GM12801 (cell line): ENCODE data around the gene OBSL1.

ENCODE experiments used
- CTCF ChIP-seq: IDR thresholded peaks from one replicate; pipeline ENCODE4 v1.5.1; 2011; ENCODE audit warnings: control low read depth; ENCODE audit not compliant: insufficient read length; ENCODE audit errors: extremely low read depth

The OBSL1 gene

DNA sequence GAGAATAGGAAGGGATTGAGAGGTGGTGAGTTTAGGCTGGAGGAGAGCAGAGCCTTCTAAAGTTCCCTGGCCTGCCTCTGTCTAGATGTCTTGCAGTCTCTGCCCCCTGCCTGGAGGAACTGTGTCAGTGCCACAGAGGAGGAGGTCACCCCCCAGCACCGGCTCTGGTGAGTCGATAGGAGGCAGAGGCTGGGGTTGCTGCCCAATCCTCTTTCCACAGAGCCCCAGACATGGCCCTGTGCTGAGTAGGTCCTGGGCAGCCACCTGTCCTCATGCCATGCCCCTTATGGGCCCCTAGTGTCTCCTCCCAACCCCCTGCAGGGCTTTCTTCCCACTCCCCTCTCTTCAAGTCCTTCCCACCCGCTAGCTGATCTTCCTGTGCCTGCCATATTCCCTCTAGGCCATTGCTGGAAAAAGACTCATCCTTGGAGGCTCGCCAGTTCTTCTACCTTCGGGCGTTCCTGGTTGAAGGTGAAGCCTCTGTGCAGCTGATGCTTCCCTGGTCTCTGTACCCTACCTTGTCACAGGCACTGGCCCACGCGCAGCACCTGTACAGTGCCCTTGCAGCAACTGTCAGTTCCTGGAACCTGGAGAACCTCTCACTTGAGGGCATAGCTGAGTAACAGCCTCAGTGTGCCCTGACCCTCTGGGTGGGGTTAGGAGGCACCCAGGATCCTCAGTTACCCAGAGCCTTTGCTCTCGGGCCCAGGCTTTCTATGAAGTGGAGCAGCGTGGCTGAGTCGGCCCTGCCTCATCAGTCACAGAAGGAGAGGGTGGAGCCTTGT, 42.9 kb upstream of the OBSL1 start:
- TF ChIP-seq CTCF, result no peak

DNA sequence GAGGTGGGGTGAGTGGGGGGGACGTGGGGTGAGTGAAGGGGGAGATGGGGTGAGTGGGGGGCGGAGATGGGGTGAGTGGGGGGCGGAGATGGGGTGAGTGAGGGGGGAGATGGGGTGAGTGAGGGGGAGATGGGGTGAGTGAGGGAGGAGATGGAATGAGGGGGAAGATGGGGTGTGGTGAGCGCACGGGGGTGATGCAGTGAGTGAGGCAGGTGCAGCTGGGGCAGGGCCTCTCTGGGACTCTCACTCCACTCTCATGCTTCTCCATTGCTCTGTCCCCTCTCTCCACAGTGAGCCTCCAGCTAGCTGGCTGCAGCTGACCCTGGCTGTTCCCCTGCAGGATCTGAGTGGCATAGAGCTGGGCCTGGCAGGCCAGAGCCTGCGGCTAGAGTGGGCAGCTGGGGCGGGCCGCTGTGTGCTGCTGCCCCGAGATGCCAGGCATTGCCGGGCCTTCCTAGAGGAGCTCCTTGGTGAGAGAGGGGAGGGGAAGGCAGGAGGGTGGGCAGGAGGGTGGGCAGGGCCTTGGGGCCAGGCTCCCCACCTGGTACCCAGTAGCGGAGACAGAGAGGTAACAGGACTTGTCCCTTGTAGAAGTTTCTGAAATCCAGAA, 42.2 kb upstream of the OBSL1 start:
- no peak for TF ChIP-seq CTCF

DNA sequence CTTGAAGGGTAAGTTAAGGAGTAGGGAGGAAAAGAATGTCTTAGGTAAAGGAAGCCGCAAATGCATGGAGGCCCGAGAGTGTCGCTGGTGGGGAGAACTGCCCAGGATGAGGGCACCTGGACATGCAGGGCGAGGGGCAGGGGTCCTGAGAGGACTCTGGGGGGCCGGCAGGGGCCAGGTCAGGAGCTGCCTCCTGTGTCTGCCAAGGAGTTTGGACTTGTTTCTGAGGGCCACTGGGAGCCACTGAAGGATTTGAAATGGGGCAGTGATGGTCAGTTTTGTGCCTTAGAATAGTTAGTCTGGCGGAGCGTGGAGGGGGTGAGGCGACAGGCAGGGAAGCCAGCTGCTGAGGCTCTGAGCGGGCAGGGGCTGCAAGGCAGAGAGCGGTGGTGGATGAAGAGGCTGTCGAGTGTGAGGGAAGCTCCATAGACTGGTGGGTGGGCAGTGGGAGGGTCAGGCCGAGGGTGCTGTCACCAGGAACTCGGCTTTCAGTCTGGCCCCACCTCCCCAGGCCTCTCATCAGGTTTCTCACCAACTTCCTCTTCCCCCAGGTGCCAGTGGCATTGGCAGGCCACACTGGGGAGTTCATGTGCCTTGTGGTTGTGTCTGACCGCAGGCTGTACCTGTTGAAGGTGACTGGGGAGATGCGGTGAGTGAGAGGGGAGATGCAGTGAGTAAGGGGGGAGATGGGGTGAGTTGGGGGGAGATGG, 41.4 kb upstream of the OBSL1 start:
- TF ChIP-seq CTCF, result no peak

DNA sequence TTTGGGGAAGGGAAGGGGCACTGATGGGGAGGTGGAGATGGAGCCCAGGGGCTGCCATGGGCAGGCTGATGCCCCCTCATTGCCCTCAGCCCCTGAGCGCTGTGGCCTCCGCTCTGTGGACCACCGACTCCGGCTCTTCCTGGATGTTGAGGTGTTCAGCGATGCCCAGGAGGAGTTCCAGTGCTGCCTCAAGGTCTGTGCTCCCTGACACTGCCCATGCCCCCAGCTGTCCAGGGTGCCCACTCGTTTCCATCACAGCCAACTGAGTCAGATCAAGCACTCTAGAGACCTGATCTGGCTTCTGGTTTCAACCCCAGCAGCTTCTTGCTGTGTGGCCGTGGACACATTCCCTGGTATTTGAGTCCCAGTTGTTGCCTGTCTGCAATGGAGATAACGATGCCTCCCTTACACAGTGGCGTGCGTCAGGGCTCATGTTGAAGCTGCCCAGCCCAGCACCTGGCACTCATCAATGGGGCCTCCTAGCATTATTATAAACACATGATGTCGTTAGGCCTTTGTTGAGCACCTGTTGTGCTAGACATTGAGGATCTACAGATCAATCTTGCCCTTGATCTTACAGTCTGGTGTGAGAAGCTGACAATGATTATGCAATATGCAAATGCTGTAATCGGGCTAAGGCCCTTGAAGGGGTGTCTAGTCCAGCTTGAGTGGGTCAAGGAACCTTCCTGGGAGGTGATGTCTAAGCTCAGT, 40.7 kb upstream of the OBSL1 start:
- TF ChIP-seq CTCF, result no peak

GRCh38 chr2:219611306-219611705, 40.0 kb upstream of the OBSL1 start:
- TF ChIP-seq CTCF, result no peak

- no peak for TF ChIP-seq CTCF
Measured at GRCh38 chr2:219609149-219609750, 37.9 kb upstream of the OBSL1 start.
